Liver (tissue), 3 donors: ENCODE measurements around the gene GPR31.

ENCODE experiments used
- CTCF ChIP-seq: fragments of 150-350 bp; IDR thresholded peaks from 2 replicates; pipeline ENCODE4 v1.5.1; 2017; ENCODE audit warnings: improper control_type of control experiment, low read depth, low read length; ENCODE audit not compliant: missing input control
- HNF4A ChIP-seq, 2 donors: conservative IDR thresholded peaks; 2 replicates each; pipeline ENCODE4 v1.6.1; 2016; ENCODE audit warnings: antibody characterized with exemption in 2 of 2, mild to moderate bottlenecking in 2 of 2
- MAX ChIP-seq: IDR thresholded peaks from 2 replicates; pipeline ENCODE4 v1.6.1; 2016; ENCODE audit warnings: antibody characterized with exemption
- RAD21 ChIP-seq, 2 donors: IDR thresholded peaks; 2 replicates each; pipeline ENCODE4 v1.6.1; 2016; ENCODE audit warnings: antibody characterized with exemption in 2 of 2, mild to moderate bottlenecking in 2 of 2
- REST ChIP-seq: IDR thresholded peaks from 2 replicates; pipeline ENCODE4 v1.6.1; 2016; ENCODE audit warnings: antibody characterized with exemption, mild to moderate bottlenecking
- SP1 ChIP-seq: IDR thresholded peaks from 2 replicates; pipeline ENCODE4 v1.6.1; 2018; ENCODE audit warnings: antibody characterized with exemption, mild to moderate bottlenecking
- TAF1 ChIP-seq: conservative IDR thresholded peaks from 2 replicates; pipeline ENCODE4 v1.6.1; 2016; ENCODE audit warnings: antibody characterized with exemption, mild to moderate bottlenecking
- YY1 ChIP-seq: IDR thresholded peaks from 2 replicates; pipeline ENCODE4 v1.6.1; 2016; ENCODE audit warnings: antibody characterized with exemption, mild to moderate bottlenecking
- ZBTB33 ChIP-seq: IDR thresholded peaks from 2 replicates; pipeline ENCODE4 v1.6.1; 2016; ENCODE audit warnings: antibody characterized with exemption
- donor health status: healthy.
- donor health status: healthy.

GRCh38 chr6:167200806-167201205 is 43.0 kb upstream of the GPR31 start:
- no peak for TF ChIP-seq CTCF
- no peak for TF ChIP-seq TAF1
- TF ChIP-seq RAD21 (IDR thresholded peaks at IDR 0.05) = no peak
- no peak for TF ChIP-seq MAX
- no peak for TF ChIP-seq YY1
- no peak for TF ChIP-seq HNF4A (conservative IDR thresholded peaks at IDR 0.05)
- no peak for TF ChIP-seq REST
- no peak for TF ChIP-seq SP1
- no peak for TF ChIP-seq ZBTB33
